ENCODE measurements around the gene HNRNPR.
"Not testable (repeated sequence)": the region's sequence is repeated elsewhere in the genome, so short reads cannot be mapped to it uniquely, and the experiment has no call there.

Gene HNRNPR

DNA sequence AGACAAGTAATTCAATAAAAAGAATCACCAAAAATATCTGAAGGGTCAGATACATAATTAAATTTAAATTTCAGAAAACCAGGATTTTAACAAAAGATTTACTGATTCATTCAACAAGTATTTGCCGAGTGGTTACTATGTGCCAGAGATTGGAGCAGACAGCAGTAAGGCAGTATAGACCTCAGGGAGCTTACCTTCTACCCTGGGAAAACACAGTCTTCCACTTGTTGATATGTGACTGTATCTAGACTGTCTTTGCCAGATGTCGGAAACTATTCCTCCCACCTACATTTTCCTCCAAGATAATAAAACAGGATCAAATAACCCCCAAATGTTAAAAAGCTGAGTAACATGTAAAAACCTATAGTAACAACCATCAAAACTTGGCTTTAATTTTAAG lies 6.2 kb downstream of the HNRNPR start:
- in situ Hi-C loops (cut with HindIII; ENCODE audit: low sequenced_read_pairs), result loop anchor here (10.0 kb wide), 1 partner anchor 87 kb away; the partner anchor contains the start of gene TCEA3

DNA sequence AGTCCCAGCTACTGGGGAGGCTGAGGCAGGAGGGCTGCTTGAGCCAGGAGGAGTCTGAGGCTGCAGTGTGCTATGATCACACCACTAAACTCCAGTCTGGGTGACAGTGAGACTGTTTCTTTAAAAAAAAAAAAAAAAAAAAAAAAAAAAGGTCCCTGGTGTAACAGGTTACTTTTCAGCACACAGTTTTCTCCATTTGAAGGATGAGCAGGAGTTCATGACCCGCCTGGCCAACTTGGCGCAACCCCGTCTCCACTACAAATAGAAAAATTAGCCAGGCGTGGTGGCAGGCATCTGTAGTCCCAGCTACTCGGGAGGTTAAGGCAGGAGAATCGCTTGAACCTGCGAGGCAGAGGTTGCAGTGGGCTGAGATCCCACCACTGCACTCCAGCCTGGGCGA lies 12.4 kb downstream of the HNRNPR start:
- in situ Hi-C loops (cut with HindIII; ENCODE audit: low sequenced_read_pairs), result loop anchor here (10.0 kb wide), 1 partner anchor 93 kb away; the partner anchor contains the start of gene TCEA3

DNA sequence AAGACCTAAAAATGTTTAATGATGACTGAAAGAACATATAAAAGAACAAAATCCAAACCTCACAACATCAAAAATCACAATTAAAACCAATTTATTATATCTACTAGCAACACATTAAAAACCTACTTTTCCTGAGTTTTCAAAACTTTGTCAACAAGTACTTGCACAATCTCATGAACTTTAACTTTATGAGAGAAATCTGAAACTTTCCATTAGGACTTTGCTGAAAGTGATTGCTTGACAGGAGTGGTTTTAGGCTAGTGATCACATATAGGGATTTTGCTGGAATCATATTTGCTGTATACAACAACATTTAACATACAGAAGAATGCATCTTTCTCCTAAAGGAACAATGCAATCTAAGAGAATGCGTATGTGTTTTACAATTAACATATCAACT lies 13.2 kb downstream of the HNRNPR start:
- in situ Hi-C loops (cut with HindIII; ENCODE audit: low sequenced_read_pairs), result loop anchor here (10.0 kb wide), 1 partner anchor 94 kb away; the partner anchor contains the start of gene TCEA3

DNA sequence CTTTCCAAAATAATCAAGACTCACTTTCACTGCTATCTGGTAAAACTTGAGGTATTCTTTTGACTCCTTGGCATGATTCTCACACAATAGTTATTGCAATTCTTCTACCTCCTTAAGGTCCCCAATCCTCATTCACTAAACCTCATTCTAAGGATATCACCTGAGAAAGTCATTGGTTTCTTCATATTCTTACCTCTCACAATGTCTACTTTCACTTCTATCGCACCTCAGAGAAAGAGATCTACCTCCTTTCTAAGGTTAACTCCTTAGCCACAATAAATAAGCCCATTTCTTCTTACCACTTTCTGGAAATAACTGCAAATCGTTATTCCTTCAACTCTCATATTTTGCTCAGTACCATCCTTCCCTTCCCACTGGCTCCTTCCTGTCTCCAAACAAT lies 18.7 kb downstream of the HNRNPR start:
- in situ Hi-C loops (cut with HindIII; ENCODE audit: low sequenced_read_pairs), result no loop called here

GRCh38 chr1:23322770-23323169 lies 21.3 kb downstream of the HNRNPR start:
- in situ Hi-C loops (cut with HindIII; ENCODE audit: low sequenced_read_pairs), result no loop called here

DNA sequence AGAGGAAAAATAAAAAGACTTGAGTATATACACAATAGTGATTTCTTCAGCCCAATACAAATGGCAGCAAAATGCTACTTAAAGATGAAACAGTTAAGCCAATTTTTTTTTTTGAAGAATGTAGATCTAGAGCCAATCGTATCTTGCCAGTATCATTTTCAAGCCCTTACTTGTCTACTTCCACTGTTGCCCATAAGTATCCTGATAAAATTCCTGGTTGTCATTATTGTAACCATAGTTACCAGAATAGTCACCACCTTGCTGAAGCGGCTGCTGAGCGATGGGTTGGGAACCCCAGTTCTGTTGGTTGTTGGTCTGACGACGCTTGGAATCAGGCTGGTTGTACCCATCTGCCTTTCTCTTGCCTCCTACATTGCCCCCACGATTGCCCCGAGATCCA lies 33.8 kb downstream of the HNRNPR start:
- in situ Hi-C loops (cut with HindIII; ENCODE audit: low sequenced_read_pairs), result not testable (repeated sequence)

DNA sequence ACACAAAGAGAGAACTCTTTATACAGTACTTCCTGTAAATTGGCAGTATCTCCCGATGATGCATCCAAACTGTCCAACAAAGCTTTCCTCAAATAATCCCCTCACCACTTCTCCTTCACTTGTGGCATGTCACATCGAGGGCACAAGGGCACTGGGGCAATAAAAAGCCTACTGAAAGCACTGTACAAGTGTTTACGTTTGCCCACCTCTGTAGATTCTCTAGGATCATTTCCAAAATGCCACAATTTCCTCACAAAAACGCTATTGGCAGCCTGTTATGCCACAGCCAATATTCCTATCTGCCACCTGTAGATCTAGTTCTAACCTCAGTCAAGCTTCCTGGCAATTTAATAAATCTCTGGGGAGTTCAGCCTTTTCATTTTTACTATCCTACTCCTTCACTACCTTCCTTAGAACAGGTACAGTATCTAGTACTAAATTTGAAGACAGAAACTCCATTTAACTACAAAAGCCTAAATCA lies 39.9 kb downstream of the HNRNPR start:
- in situ Hi-C loops (cut with HindIII; ENCODE audit: low sequenced_read_pairs), result no loop called here

DNA sequence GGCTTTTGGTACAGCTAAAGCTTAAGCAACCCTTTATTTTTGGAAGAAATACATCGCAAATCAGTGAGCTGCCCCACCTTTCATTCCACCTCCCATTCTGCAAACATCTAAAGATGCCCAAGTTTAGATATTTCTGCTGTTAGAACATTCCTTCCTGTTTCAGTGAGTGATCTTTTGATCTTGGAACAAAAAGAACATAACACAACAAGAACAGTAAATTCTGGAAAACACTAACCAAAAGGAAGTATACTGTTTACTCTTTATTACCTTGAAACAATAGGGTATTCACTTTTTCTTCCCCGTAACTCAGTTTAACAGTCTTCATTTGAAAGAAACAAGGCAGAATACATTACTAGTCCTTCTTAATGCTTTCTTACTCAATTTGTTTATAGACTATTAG lies 40.6 kb downstream of the HNRNPR start:
- in situ Hi-C loops (cut with HindIII; ENCODE audit: low sequenced_read_pairs), result no loop called here

DNA sequence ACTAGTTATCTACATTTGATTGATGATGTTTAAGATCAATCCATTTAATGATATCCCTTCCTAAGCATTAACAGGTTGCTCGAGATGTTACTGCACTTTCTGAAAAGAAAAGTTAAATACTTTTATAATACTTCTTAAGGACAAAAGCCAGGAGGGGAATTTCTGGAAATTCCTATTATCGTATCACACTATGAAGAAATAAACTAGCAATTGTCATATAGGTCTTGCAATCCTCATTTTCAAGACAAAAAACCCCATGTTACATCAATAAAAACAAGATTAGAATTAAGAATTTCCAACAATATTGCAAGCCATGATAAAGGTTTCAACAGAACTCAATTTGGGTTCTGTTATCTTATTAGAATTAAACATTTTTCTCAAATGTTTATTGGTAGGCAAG lies 47.2 kb downstream of the HNRNPR start:
- in situ Hi-C loops (cut with HindIII; ENCODE audit: low sequenced_read_pairs), result no loop called here

DNA sequence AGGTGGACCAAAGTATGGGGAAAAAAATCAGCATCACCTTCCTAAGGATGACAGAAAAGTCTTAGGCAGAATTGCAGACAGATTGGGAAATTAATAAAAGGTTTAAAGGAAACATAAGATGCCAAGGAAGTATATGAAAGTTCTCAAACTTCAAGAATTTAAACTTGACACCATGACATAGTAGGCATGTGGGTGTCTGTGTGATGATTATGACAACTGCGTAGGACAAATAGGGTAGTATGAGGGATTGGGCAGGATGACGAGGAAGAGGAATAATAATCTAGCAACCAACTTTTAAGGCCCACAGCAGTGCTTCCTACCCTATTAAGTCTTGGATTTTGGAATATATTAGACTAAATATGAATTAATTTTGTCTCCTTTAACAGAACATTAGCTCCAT lies 52.4 kb downstream of the HNRNPR start:
- in situ Hi-C loops (cut with HindIII; ENCODE audit: low sequenced_read_pairs), result no loop called here

DNA sequence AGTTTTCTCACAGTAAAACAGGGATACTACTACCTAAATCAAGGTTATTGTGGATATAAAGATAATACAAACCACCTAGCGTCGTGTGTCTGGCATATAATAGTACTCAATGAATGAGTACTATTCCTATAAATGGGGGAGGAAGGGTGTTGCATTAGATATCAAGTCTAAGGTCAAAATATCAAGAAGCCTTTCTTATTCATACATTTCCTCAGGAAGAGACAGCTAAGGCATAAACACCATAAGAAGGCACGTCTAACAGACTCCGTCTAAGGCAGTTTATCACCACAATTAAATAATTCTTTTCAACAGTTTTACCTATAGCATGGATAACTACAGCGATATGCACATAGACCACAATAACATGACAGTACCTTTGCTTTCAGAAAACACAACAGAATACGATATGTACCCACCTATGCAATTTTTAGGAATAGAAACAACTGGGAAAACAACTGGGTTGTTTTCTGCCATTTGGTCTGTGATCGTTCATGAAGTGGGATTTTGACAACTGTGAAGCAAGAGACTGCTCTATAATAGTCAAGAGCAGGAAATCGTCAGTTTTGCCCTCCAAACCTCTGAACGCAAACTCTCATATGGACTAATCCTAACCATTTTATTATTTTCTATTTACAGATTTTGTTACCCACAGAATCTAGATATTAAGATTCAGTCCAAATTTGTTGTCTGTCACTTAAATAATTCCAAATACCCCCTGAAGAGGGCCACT lies 53.1 kb downstream of the HNRNPR start:
- in situ Hi-C loops (cut with HindIII; ENCODE audit: low sequenced_read_pairs), result no loop called here

DNA sequence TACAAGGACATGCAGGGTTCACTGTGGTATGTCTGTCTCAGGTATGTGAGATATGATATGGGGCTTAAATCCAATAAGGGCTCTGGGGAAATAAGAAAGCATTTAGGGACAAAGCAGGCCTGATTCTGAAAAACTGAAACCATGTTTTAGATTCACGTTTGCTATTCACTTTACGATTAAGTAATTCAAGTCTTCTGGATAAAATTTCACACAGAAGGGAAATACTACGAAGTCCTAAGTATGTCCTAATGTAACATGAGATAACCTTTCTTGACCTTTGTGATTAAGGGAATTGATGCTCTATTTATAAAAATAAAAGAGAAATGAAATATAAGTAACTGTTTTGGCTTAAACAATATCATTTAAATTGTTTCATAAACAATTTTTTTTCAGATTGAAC lies 55.4 kb downstream of the HNRNPR start:
- in situ Hi-C loops (cut with HindIII; ENCODE audit: low sequenced_read_pairs), result no loop called here

DNA sequence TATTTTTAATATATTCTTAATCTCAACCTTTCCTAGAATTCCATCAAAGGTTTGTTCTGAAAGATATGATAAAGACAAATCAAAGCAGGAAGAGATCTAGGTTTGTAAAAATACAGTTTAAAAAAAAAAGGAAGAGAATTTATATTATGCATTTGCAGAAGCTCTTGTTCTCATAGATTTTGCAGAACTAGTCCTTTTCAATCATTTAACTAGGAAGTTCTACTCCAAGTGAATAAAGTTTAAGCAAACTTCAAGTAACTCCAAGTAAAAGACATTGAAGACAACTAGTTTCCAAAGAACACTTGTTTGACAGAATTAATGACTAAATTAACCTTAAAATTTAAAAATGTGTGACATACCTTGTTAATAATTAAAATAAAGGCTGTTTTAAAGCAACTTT lies 55.9 kb downstream of the HNRNPR start:
- in situ Hi-C loops (cut with HindIII; ENCODE audit: low sequenced_read_pairs), result no loop called here

- in situ Hi-C loops (cut with HindIII; ENCODE audit: low sequenced_read_pairs), result no loop called here
Observed at GRCh38 chr1:23286401-23286800, 57.7 kb downstream of the HNRNPR start.

DNA sequence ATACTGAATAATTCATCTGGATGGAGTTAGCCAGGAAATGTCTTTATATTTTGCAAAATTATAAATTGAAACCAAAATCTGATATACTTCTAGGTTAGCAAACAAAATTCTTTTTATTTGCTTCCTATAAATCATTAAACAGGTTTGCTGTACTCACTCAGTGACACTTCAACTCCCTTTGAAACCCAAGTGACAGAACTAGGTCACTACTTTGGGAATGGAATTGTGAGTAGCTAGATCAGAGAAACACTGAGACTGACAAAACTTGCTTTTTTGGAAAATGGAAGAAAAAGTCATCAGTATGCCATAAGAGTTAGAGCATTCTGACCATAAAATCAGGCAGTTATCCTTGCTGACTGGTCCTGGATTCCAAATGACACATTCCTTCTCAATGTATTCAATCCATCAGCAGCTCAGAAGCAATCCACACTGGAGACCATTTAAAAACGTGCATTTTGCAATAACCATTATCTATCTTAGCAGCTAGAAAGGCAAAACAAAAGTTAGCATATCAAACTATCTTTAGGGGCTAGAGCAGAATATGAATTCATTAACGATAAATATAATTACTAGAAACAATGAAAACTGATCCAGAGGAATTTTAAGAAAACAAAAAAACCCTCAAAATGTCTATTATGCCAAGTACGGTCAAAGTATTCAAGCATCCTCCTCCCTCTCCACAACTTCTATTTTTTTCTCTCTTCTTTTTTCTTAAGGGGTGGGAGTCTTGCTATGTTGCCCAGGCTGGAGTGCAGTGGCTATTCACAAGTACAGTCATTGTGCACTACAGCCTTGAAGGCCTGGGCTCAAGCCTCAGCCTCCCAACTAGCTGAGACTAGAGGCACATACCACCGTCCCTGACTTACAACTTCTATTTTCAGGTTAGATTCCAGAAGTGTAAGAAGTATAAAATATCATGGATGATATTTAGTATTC lies 60.1 kb downstream of the HNRNPR start:
- in situ Hi-C loops (cut with HindIII; ENCODE audit: low sequenced_read_pairs), result no loop called here

DNA sequence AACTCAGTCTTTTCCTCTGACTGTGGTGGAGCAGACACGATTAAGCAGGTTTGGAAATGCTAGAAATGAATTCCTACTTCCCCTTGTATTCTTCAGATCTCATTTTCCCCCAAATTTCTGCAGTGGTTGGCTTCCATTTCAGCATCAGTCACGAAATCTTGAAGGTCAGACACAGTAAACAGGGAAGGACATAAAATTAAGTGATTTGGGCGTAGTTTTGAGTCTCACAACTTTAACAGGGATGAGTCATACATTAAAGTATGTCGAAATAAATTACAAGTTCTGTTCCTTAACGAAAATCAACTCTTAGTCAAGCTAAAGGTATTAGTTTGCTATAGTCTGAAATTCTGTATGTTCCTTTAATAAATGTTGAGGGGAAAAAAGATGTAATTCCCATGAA lies 61.1 kb downstream of the HNRNPR start:
- in situ Hi-C loops (cut with HindIII; ENCODE audit: low sequenced_read_pairs), result no loop called here

- in situ Hi-C loops (cut with HindIII; ENCODE audit: low sequenced_read_pairs), result no loop called here
Observed at GRCh38 chr1:23278717-23279116, 65.4 kb downstream of the HNRNPR start.

GRCh38 chr1:23276531-23276930 lies 67.6 kb downstream of the HNRNPR start:
- in situ Hi-C loops (cut with HindIII; ENCODE audit: low sequenced_read_pairs), result no loop called here

DNA sequence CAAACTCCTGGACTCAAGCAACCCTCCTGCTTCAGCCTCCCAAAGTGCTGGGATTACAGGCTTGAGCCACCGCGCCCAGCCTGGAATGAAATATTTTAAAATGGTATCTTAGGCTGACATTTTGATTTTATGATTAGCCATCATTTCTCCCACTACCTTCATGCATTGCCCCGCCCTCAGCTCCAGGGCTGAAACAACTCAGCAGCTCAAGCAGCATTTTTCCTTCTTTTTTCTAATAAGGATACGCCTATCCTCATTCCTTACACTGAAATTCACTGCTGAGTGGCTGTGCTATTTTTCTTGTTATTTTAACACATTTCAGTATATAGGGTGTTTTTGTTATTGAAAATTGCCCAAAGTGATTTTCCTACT lies 70.0 kb downstream of the HNRNPR start:
- in situ Hi-C loops (cut with HindIII; ENCODE audit: low sequenced_read_pairs), result no loop called here

DNA sequence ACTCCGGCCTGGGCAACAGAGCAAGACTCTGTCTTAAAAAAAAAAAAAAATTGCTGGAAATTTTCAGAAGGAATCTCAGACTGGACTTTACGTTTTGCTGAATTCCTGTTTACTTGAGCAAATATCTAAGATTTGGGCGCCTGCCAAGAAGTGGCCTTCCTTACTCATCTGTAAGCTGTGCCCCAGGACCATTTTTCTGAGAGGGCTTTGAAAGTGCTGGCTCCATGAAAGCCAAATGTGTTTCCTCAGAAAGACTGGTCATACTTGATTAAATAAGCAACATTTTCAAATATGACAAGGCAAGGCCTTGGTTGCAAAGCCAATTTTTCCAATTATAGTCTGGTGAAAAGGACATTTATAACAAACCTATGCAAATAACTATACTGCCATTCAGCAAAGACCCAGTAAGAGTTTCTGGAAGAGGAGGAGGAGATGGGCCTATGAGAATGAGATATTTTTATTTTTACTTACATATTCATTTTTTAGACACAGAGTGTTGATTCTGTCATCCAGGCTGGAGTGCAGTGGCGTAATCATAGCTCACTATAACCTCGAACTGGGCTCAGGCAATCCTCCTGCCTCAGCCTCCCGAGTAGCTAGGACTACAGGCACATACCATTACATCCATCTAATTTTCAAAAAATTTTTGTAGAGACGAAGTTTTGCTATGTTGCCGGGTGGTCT lies 70.5 kb downstream of the HNRNPR start:
- in situ Hi-C loops (cut with HindIII; ENCODE audit: low sequenced_read_pairs), result no loop called here

- in situ Hi-C loops (cut with HindIII; ENCODE audit: low sequenced_read_pairs), result loop anchor here (5.0 kb wide), 1 partner anchor 71 kb away; no protein-coding TSS in a partner anchor
Observed at GRCh38 chr1:23263380-23263887, 80.7 kb downstream of the HNRNPR start.
